SKM-1 treated with dmso at 0.1 percent for 144 hours (cell line): ENCODE results near the gene KLRG1.

ENCODE experiments used
- DNase-seq: peaks from one replicate; lab custom pipeline; 2025; ENCODE audit not compliant: unreplicated experiment; lab: John Stamatoyannopoulos, UW

Gene KLRG1

GRCh38 chr12:8989413-8989812 is at the start of gene KLRG1:
Gene KLRG1 (plus strand): TSS chr12:8989546. CDS start chr12:8989636, 90 bp downstream.
- DNase-seq, result no peak

DNA sequence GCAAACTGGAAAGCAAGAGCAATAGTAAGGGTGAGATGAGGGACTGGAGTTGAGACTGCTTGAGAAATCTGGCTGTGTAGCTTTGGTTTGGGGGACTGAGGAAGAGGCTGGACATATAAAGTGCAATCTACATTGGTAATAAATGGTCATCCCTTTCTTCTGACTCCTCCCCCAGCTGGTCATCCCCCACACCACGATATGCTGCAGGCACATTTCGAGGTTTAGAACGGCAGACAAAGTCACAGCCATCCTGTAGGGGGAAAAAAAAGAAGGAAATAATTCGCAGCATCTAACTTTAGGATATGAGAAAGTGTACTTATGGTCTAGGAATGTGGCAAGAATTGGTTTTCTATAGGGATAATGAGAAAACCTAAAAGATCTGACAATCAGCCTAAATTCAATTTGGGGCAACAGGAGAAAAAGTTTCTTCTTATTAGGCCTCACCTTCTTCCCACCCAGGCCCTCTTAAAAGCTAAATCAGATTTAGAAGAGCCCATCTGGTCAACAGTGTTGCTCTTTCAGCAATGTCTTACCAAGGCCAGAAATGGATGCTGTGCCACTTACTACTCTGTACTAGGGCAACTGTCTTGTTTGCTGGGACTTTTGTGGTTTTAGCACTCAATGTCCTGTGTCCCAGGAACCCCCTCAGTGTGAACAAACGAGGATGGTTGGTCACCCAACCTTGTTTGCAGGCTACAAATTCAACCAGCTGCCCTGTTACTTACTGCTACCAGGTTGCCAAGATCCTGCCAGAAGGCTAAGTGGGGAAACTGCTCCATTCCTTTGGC is 47.5 kb upstream of the KLRG1 start:
- DNase-seq, result no peak

GRCh38 chr12:8943565-8944186 is 45.7 kb upstream of the KLRG1 start:
- DNase-seq, result no peak

DNA sequence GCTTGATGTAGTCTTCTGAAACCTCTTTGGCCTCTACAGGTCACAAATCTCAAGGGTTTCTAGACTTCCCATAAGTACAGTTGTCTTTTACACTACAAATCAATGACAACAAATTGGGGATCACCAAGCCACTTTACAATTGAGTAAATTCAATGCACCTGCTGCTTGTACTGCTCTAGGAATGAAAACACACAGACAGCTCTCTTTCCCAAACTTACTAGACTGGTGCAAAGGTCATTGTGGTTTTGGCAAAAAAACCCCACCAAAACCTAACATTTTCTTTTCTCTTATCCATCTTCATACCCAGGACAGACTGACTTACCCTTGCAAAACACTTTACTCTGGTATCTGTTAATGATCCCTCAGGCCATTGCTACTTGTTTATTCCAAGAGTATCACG is 42.6 kb upstream of the KLRG1 start:
- DNase-seq, result no peak

- DNase-seq, result no peak
Observed at GRCh38 chr12:8947737-8948136, 41.6 kb upstream of the KLRG1 start.

DNA sequence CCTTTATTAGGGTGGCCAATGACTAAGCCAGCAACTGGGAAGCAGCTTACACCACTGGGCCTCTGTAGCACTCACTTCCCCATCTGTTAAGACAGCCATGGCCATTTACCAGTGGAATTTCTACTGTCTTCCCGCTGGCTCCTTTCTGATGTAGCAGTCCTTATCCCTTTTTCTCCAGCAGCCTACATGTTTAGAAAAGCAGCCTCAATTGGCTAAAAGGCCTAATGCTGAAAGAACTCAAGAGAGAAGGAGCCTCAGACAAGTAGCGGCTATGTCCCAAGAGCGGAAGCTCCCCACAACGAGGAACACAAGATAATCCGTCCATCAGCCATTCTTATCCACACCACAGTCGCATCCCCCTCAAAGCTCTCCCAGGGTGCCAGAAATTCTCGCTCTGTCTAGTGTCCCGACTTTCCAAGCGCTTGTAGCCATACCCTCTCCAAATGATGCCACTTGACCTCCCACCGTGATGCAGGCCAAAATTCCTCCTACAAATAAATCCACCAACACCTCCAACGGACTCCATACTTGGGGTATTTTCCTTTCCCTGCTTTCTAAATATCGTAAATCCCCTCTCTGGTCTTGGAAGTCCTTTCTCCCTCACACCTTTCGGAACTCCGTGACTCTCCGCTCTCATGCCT is 40.5 kb upstream of the KLRG1 start:
- DNase-seq, result peak; percentile 20

DNA sequence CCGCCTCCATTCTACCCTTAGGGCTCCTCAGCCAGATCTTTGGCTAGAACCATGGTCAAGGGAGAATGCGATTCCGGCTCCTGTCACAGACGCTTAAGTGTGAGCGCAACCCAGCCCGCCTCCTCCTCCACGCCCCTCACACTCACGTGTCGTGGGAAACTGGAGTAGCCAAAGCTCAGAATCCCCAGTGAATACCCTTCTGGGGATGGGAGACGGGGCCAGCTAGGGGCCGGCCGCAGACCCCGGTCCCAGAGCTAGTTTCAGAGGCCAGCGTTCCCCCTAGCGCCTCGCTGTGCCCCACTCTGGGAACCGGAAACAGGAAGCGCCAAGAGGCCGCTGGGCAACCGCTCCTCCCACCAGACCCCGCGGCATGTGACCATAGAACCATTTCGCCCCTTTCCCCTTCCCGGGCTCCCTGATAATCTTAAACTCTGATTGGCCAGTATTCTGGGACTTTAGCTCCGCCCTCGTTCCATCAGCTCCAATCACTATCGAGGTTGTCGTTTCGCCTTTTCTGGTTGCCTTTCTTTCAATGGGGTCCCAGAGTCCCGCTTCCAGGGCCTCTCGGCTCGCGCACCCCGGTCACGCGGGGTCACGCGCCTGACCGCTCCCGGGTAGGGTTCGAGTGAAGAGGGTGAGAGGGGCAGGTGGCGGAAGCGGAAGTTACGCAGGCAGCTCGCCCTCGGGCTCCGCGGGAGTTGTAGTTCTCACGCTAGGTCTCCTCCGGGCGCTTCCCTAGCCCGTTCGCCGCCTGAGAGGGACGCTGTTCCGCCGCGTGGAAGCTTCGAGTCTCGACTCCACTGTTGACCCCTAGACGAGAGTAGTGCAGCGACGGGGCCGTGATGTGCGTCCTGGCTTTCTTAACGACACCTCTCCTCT is 39.8 kb upstream of the KLRG1 start, which contains the start of gene M6PR:
TSS of gene M6PR (minus strand) at position 304 of the 879 bp plus-strand sequence. CDS start 3,241 bp downstream, outside the sequence.
- peak; percentile 90 for DNase-seq

DNA sequence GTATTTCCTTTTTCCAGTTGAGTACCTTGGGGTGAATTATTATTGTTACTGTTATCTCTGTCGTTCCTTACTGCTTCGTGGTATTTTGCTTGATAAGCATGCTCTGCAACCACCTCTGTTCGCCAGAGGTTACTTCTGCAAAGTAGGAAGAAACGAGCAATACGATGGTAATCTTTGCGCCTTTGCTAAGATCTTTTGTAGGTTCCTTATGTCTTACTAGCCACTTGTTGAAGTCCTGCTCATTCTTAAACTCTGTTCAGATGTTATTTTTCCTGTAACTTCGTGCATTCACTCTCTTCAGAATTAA is 39.2 kb upstream of the KLRG1 start:
- peak; percentile 59 for DNase-seq

DNA sequence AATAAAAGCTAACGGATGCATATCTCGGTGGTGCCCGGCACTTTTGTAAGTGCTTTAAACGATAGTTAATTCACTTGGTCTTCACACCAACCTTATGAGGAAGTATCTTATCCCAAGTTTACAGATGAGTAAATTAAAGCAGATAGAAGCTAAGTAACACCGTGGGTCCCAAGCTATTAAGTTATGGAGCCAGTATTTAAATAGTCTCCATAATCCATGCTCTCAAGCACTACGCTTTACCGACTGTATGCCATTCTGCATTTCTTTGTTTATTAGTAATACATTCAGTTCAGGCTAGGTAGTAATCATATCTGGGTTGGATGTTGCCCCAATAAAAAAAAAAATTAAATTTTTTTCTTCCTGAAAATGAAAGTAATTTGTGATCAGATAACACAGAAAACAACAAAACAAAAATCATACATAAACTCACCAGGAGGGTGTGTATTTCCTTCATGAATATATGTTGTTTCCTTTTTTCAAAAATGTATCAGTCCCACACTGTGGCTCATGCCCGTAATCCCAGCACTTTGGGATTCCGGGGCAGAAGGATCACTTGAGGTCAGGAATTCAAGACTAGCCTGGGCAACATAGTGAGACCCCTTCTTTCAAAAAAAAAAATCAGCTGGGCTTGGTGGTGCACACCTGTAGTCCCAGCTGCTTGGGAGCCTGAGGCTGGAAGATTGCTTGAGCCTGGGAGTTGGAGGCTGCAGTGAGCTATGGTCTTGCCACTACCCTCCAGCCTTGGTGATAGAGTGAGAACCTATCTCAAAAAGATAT is 38.5 kb upstream of the KLRG1 start:
- no peak for DNase-seq

GRCh38 chr12:8951744-8952143 is 37.6 kb upstream of the KLRG1 start:
- DNase-seq, result no peak

- DNase-seq, result no peak
Observed at GRCh38 chr12:8953773-8954402, 35.5 kb upstream of the KLRG1 start.

DNA sequence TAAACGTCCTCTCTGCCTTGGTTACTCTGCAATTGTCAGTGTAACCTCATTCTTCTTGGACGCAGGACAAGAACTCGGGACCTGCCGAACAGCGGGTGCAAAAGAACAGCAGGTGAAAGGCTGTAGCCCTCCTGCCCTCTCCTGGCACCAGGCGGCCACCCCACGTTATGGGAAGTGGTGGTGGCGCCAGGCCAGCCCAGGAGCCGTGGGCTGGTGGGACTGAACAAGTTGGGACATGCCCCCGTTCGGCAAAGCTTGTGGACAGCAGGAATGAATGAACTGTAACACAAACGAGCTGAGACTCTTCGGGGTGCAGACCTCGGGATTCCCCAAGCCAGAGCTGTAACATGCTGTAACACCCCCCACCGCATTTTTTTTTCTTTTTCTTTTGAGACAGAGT is 33.3 kb upstream of the KLRG1 start:
- DNase-seq, result no peak

- DNase-seq, result no peak
Observed at GRCh38 chr12:8956772-8957171, 32.6 kb upstream of the KLRG1 start.

- DNase-seq, result no peak
Observed at GRCh38 chr12:8957561-8957960, 31.8 kb upstream of the KLRG1 start.

DNA sequence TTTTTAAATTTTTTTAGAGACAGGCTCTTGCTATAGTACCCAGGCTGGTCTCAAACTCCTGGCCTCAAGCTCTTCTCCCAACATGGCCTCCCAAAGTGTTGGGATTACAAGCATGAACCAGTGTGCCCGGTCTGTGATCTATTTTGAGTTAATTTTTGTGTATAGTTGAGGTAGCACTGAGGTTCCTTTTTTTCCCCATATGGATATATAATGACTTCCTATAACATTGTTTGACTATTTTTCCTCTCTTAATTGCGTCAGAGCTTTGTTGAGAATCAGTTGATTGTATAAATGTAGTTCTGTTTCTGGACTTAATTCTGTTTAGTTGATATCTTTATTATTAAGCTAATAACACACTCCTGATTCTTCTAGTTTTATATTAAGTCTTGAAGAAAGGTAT is 31.3 kb upstream of the KLRG1 start:
- no peak for DNase-seq

GRCh38 chr12:8960176-8960575 is 29.2 kb upstream of the KLRG1 start:
- DNase-seq, result no peak

GRCh38 chr12:8968761-8969160 is 20.6 kb upstream of the KLRG1 start:
- no peak for DNase-seq

- DNase-seq, result no peak
Observed at GRCh38 chr12:8969861-8970411, 19.4 kb upstream of the KLRG1 start.

- no peak for DNase-seq
Observed at GRCh38 chr12:8970432-8970831, 18.9 kb upstream of the KLRG1 start.

DNA sequence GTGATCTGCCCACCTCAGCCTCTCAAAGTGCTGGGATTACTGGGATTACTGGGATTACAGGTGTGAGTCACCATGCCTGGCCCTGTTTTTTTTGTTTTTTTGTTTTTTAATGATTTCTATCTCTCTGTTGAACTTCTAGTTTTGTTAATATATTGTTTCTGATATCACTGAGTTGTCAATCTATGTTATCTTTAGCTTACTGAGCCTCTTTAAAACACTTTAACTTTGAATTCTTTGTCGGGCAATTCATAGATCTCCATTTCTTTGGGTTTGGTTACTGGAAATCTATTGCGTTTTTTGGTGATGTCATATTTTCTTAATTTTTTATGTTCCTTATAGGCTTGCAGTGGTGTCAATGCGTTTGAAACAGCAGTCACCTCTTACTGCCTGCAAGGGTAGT is 9.2 kb upstream of the KLRG1 start:
- DNase-seq, result no peak
